PC-3 (cell line): ENCODE results near the gene APOD.

ENCODE experiments used
- CTCF ChIP-seq: fragments of 300-600 bp; sonication (generic); conservative IDR thresholded peaks from 2 replicates; pipeline ENCODE4 v1.5.1; 2017; ENCODE audit warnings: antibody characterized with exemption, low read depth, mild to moderate bottlenecking, low read length
- EZH2 ChIP-seq: fragments of 300-600 bp; sonication (generic); IDR thresholded peaks from one replicate; pipeline ENCODE4 v1.6.1; 2017; ENCODE audit warnings: antibody characterized with exemption, mild to moderate bottlenecking, low read length; ENCODE audit not compliant: unreplicated experiment
- EZH2phosphoT487 ChIP-seq: fragments of 300-600 bp; sonication (generic); IDR thresholded peaks from 2 replicates; pipeline ENCODE4 v1.6.1; 2018; ENCODE audit warnings: mild to moderate bottlenecking, antibody characterized with exemption, low read length, borderline replicate concordance

GRCh38 chr3:195577645-195578177, 6.0 kb downstream of the APOD start:
- no peak for TF ChIP-seq CTCF
- no peak for TF ChIP-seq EZH2
- TF ChIP-seq EZH2phosphoT487, result no peak
